Measurements from ENCODE around the gene TBATA. TPM values are rescaled to one million over a fixed set of nuclear protein-coding genes. Genes with fewer than 3 reads are reported as not detected.

The TBATA gene
- total and polyA plus RNA-seq, 2 of the 8 experiments (the other 6 are each of a cell fraction or from before 2014, with no cell fraction given): not detected

DNA sequence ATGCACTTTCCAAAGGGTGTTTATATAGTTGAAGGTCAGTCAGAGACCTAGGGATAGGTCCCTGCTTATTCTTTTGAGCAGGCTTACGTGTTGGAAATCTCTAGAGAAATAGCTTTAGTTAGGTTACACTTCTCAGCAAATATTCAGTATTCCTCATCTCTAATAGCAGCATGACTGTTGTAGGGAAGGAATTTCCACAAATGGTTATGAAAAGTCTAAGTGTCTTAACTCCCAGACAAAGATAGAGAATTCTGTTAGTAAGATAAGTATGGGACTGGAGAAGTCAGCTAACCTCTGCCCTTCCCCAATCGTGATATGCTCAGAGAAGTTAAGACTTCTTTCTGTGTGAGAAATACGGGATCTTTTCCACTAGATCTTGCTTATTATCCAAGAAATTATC, 47.0 kb upstream of the TBATA start:
- Histone ChIP-seq H3K4me2 (ENCODE audit: insufficient read depth in 1 of 2, low read depth in 2 of 2, low read length in 2 of 2) (no peak overlapping the region), H3K23ac (ENCODE audit: insufficient read length) (no peak overlapping the region), H2AFZ (ENCODE audit: low read length) (no peak overlapping the region), H3K27ac (ENCODE audit: low read depth, low read length) (no peak overlapping the region), H3K18ac (ENCODE audit: extremely low read depth, low read length) (no peak overlapping the region), H4K5ac (ENCODE audit: insufficient read length, low read depth, low read length) (no peak overlapping the region), H2BK20ac (ENCODE audit: low read length) (no peak overlapping the region), H3K4me1 (replicated peaks in 1 of 4; ENCODE audit: control insufficient read depth in 3 of 4, insufficient read depth in 4 of 4, low read length in 3 of 4) (no peaks in the 10 kb centered on the region), H3K36me3 (ENCODE audit: control insufficient read depth in 2 of 4, insufficient read depth in 4 of 4, low read length in 3 of 4) (peaks cover 0 to 8% (median 1%) of the 10 kb centered on the region in 4 experiments; a peak in 1 of 8 replicates), H4K20me1 (replicated peaks in 1 of 2; ENCODE audit: control insufficient read depth in 1 of 2, insufficient read depth in 2 of 2, low read length in 2 of 2) (peaks cover 3 to 14% of the 10 kb centered on the region in 2 experiments), H3K9ac (replicated peaks in 1 of 4; ENCODE audit: extremely low read depth in 1 of 4, low read depth in 3 of 4, low read length in 3 of 4) (no peak overlapping the region), H4K91ac (replicated peaks; ENCODE audit: insufficient read length, low read length) (no peak overlapping the region), H2BK12ac (ENCODE audit: low read depth, low read length) (no peak overlapping the region), H2BK15ac (ENCODE audit: low read length) (no peak overlapping the region), H3K9me3 (ENCODE audit: insufficient read depth in 2 of 2, low read depth in 1 of 2, low read length in 1 of 2) (no peaks in the 10 kb centered on the region), H3K23me2 (ENCODE audit: low read depth, low read length) (no peaks in the 10 kb centered on the region), H3K56ac (replicated peaks; ENCODE audit: insufficient read length, low read depth, low read length) (no peak overlapping the region), H3K27me3 (replicated peaks in 1 of 4; ENCODE audit: control insufficient read depth in 3 of 4, extremely low read depth in 1 of 4, insufficient read depth in 3 of 4, low read length in 3 of 4) (no peaks in the 10 kb centered on the region), H2AK5ac (ENCODE audit: low read depth, low read length) (no peak overlapping the region), H3K79me2 (ENCODE audit: control insufficient read depth in 1 of 2, insufficient read depth in 2 of 2, low read length in 2 of 2) (peaks cover 0 to 66% of the 10 kb centered on the region in 2 experiments; a peak in 3 of 4 replicates), H2BK120ac (replicated peaks; ENCODE audit: low read depth, low read length) (no peak overlapping the region), H3K4ac (replicated peaks; ENCODE audit: insufficient read length, low read depth, low read length) (no peak overlapping the region), H2BK5ac (ENCODE audit: low read depth, low read length) (no peak overlapping the region), H3K14ac (ENCODE audit: insufficient read length) (no peak overlapping the region), H4K8ac (ENCODE audit: extremely low read depth, insufficient read depth, low read length) (no peak overlapping the region), H3K79me1 (ENCODE audit: low read depth, low read length) (peaks cover 11% of the 10 kb centered on the region; the same call in 1 of the 2 replicates), H3K4me3 (ENCODE audit: extremely low read depth in 1 of 4, insufficient read depth in 2 of 4, low read depth in 3 of 4, low read length in 4 of 4) (no peak overlapping the region)
- DNase-seq (ENCODE audit: low read depth in 1 of 2, low spot score in 2 of 2): no peak
- 84% methylated on average over 3 of the region's 3 CpGs; no CpG with 5 or more reads in 1 of the 2 experiments for WGBS, 2 experiments (ENCODE audit: extremely low coverage in 1 of 2, insufficient coverage in 1 of 2, insufficient read length in 1 of 2, insufficient replicate concordance in 2 of 2, low coverage in 1 of 2, low lambda C conversion rate in 2 of 2, missing lambda C conversion rate in 1 of 2)
- FAIRE-seq: no peak
- ChIA-PET CTCF (ENCODE audit: partially characterized antibody) (interaction anchor here (0.6 to 1.5 kb wide), 4 partner anchors 207 to 283 kb away, joined by 3 to 4 read pairs (median 3); no protein-coding TSS in a partner anchor), POLR2A (ENCODE audit: partially characterized antibody) (interaction anchor here (1.4 kb wide), 1 partner anchor 11 kb away, joined by 7 read pairs; no protein-coding TSS in a partner anchor)
- TF ChIP-seq KDM4A (IDR thresholded peaks at IDR 0.05; ENCODE audit: low read depth, low read length, severe bottlenecking) (no peak), SRF (IDR thresholded peaks at IDR 0.05; ENCODE audit: low read depth, low read length) (no peak), PHF8 (conservative IDR thresholded peaks at IDR 0.05; ENCODE audit: low read depth, low read length) (no peak), TAF7 (optimal IDR thresholded peaks at IDR 0.05; ENCODE audit: borderline replicate concordance, low read depth, low read length) (no peak), HDAC2 (IDR thresholded peaks at IDR 0.05; ENCODE audit: borderline replicate concordance in 1 of 2, low read depth in 2 of 2, low read length in 2 of 2) (no peak), SIRT6 (IDR thresholded peaks at IDR 0.05; ENCODE audit: low read length) (no peak), TCF12 (IDR thresholded peaks at IDR 0.05; ENCODE audit: low read depth, low read length) (no peak), POU5F1 (IDR thresholded peaks at IDR 0.05; ENCODE audit: low read depth, low read length) (no peak), NANOG (IDR thresholded peaks at IDR 0.05; ENCODE audit: insufficient read depth, low read depth, low read length, poor library complexity, severe bottlenecking) (no peak), RXRA (IDR thresholded peaks at IDR 0.05; ENCODE audit: insufficient read depth, low read depth, low read length) (no peak), SP4 (IDR thresholded peaks at IDR 0.05; ENCODE audit: low read length) (no peak)
- TF ChIP-seq, protein P1, sequence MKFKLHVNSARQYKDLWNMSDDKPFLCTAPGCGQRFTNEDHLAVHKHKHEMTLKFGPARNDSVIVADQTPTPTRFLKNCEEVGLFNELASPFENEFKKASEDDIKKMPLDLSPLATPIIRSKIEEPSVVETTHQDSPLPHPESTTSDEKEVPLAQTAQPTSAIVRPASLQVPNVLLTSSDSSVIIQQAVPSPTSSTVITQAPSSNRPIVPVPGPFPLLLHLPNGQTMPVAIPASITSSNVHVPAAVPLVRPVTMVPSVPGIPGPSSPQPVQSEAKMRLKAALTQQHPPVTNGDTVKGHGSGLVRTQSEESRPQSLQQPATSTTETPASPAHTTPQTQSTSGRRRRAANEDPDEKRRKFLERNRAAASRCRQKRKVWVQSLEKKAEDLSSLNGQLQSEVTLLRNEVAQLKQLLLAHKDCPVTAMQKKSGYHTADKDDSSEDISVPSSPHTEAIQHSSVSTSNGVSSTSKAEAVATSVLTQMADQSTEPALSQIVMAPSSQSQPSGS (IDR thresholded peaks at IDR 0.05; ENCODE audit: low read length): no peak

Measured in H1 (cell line).